Stimulated activated naive CD8-positive, alpha-beta T cell treated with anti-CD3 and anti-CD28 coated beads, Interleukin-15, Interleukin-2, amounts not matched to agents 100 U/mL and 50 U/mL, for 24 hours (primary cell): ENCODE results near the gene EXOC3L1.

Experiments used
- ATAC-seq: fragments of 150-1000 bp; cut with Tn5 transposase; one replicate; pipeline ENCODE4 v1.10.0; 2021
- DNase-seq: peaks from one replicate; pipeline ENCODE4 v3.0.0; 2021

EXOC3L1 gene, protein sequence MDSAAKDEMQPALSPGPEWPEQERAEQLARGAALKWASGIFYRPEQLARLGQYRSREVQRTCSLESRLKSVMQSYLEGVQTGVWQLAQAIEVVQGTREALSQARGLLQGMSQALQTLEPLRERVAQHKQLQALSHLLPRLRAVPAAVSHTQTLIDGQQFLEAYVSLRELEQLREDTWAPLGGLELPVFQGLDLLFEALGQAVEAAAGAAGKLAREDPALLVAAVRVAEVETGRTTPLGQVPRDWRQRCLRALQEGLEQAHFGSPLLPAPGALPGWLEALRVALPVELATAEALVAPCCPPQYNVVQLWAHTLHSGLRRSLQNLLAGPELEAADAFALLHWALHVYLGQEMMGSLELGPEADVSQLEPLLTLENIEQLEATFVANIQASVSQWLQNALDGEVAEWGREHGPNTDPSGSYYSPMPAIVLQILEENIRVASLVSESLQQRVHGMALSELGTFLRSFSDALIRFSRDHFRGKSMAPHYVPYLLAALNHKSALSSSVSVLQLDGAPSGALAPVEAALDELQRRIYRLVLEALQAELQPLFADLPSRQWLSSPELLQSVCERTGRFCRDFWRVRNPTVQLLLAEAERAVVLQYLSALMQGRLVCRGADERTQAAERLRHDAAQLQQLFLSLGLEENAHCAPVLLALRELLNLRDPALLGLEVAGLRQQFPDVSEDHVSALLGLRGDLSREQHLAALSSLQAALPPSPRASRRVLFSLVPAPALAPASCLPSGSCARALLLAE

GRCh38 chr16:67190041-67190440 is at the start of gene EXOC3L1:
Gene EXOC3L1, minus strand, starts transcription at chr16:67190136. Its CDS starts 460 bp downstream, at chr16:67189676.
- DNase-seq (no peak), ATAC-seq (no peak)

- DNase-seq: no peak
- no peak for ATAC-seq
These were observed 49.0 kb upstream of the EXOC3L1 start for GRCh38 chr16:67238806-67239470.

- no peak for ATAC-seq
- DNase-seq: no peak
These were observed 48.3 kb upstream of the EXOC3L1 start for GRCh38 chr16:67238278-67238575.

DNA sequence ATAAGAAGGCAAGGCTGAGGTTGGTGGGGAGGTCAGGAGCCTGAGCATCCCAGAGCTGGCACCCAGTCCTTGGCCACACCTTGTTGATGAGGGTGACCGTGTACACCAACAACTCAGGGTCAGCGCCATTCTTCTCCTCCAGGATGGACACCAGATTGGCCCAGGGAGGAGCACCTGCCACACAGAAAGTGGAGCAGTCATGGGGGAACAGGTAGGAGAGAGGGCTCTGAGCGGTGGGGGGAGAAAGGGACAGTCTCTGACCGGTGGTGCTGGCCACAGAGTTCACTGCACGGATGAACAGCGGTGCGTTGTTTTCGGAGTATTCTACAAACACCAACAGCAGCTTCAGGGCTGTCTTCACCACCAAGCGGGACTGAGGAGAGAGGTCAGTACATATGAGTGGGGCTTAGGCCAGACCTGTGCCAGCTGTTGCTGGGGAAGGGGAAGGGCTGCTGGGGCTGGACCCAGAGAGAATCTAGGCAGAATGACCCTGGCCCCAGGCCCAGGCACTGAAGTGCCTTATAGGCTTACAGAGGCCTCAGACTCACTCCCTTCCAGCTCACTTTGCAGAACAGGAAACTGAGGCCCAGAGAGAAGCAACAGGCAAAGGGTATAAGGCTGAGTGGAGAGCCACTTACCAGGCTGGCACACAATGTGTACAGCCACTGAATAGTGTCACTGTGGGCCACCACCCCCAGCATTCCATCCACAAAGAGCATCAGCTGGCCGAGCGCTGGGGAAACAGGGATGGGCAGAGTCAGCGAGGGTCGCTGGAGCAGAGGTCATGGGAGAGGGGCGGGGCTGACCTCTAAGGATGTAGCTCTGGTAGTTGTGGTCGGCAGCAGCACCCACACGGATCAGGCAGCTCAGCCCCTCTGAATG is 47.7 kb upstream of the EXOC3L1 start:
- DNase-seq (no peak), ATAC-seq (no peak)

DNA sequence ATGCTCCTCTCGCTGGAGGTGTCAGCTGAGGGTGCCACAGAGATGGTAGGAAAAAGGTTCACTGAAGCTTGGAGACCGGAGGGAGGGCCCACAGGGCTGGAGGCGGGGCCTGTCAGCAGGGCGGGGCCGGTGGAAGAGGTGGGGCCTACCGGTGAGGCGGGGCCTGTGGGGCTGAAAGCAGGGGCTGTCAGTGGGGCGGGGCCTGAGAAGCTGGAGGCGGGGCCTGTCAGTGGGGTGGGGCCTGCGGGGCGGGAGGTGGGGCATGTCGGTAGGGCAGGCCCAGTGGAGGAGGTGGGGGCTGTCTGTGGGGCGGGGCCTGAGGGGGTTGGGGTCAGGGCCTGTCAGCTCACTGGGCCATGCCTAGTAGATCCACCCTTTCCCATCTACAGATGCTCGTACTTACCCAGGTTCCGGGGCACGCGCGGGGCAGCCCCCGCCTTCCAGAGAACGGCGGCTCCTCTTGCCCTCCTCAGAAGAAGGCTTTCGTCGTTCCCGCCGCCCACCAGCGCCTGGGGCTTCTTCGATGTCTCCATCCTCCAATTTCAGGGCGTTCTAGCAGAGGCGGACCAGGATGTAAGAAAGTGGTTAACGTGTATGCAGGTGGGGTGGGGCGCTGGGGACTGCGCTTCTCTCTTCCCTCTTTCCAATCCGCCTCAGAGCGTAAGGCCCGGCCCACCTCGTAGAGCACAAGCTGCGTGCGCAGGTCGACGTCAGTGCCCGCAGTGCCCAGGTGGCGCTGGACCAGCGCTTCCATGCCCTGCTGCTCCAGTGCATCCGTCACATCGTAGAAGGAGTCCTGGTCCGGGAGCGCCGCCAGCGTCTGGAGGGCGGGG is 46.8 kb upstream of the EXOC3L1 start:
- DNase-seq (peak; percentile 90), ATAC-seq (peak; percentile 78)

DNA sequence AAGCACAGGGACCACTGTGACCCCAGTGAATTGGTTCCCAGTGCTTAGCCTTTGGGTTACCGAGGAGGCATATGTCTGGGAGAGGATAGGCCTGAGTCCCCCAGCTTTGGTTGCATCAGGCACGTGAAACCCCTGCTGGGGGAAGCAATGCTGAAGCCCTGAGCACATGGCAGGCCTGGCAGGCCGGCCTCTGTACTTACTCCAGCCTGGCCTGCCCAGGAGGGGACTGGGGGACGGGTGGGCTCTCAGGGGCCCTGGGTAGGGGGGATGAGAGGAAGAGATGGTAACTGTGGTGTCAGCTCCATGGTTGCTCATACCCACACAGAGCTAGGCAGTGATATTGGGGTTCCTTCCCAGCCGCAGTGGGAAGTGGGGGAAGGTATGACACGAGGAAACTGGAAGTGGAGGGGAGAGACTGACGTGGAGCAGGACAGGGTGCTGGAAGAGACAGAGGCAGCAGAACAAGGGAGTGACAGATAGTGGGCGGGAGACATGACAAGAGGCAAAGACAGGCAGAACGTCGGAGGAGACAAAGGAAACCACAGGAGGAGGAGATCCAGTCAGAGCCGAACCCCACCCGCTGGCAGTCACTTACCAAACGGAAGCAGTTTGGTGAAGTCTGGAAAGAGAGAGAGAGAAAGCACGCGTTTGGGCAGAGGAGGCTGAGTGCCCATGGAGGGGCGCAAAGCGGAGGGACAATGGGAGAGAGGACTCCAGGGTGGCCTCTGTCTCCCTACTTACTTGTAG is 46.1 kb upstream of the EXOC3L1 start:
- ATAC-seq: no peak
- no peak for DNase-seq

DNA sequence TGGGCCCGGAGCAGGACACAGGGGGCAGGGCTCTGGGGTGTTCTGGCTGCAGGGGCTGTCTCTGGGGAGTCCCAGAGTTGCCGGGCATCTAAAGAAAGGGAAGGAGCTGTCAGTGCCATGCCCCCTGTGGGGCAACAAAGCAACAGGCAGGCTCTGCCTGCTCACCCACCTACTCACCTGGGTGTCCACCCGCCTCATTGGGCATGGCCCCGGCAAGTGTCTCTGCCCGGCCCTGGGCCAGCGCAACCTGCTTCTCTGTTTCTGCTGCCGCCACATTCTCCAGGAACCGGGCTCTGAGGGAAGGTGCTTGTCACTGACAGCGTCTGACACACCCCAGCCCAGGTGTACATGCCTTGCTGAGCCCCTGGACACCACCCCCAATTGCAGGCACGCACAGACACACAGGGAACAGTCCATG is 44.3 kb upstream of the EXOC3L1 start:
- no peak for ATAC-seq
- no peak for DNase-seq

DNA sequence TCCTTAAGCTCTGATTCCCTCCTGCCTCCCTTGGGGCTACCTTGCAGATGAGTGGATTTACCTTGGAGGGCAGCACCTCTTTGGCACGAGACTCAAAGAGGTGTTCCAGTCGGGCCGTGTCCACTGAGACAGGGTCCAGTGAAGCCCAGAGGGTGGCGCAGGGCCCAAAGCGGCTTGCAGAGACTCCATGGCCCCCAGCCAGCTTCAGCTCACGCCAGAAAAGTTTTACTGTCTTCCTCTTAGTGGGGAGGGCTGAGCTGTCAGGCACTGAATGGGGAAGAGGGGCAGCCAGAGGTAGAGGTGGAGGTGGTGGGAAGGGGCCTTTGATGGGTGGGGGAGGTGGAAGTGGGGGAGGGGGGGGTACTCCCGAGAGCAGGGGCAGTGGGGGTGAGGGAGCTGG is 43.7 kb upstream of the EXOC3L1 start:
- ATAC-seq (no peak), DNase-seq (no peak)

- no peak for ATAC-seq
- DNase-seq: no peak
These were observed 41.1 kb upstream of the EXOC3L1 start for GRCh38 chr16:67230809-67231660.

- ATAC-seq (no peak), DNase-seq (no peak)
These were observed 40.2 kb upstream of the EXOC3L1 start for GRCh38 chr16:67229906-67230808.

DNA sequence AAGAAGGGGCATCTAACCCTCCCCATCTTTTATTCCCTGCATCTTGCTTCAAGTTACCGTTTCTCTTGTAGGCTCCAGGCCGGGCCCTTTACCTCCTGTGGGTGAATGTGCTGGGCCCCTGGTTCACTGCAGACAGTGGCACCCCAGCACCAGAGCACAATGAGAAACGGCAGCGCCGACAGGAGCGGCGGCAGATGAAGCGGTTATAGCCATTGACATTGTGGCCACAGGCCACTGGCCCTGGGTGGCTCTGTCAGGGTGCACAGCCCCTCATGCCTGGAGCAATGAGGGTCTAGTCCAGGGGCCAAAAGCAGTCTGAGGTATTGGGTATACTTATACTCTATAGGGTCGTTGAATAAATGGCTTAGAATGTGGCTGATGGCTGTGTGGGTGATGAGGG is 39.0 kb upstream of the EXOC3L1 start:
- ATAC-seq: no peak
- no peak for DNase-seq

GRCh38 chr16:67228034-67228785 is 38.3 kb upstream of the EXOC3L1 start:
- ATAC-seq (no peak), DNase-seq (no peak)

DNA sequence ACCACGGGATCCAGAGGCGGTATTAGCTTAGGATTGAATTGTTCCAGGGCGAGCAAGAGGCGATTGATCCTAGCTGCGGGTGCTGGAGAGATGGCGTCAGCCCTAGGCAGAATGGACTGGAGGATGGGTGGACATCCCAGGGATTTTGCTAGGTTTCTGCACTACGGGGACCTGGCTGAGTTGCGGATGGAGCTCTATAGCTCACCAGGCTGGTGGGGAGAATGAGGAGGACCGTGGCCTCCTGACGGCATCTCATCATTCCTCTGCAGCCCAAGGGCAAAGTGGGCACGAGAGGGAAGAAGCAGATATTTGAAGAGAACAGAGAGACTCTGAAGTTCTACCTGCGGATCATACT is 37.6 kb upstream of the EXOC3L1 start:
- no peak for ATAC-seq

DNA sequence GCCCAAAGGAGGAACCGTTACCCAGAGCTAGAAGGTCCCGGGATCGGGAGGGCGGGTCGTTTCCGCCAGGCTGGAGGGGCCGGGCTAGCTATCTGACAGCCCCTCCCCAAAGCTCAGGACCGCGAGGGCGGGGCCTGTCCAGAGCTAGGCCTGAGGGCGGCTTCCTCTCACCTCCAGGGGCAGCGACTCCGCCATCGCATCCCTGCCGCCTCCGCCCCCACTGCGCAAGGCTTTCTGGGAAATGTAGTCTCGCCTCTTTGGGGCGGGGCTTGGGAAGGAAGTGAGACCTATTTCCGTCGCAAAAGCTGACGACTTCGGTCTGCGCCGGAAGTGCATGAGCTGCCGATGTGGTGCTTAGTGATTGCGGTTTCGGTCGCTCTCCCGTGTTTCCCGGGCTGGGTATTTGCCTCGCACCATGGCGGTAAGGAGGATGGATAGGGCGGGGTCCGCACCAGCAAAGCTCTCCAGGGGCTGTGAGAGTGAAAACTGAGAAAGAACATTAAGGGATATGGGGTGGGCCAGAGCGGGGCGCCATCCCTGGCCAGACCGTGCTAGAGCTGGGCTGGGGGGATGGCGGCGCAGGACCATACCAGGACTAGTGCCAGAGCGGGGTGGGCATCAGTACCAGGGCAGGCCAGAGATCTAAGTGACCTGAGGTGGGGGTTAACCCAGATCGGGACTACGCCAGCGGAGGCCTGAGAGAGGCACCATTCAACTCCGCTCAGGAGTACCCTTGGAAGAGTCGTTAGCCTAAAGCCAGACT is 37.0 kb upstream of the EXOC3L1 start, which contains the start of gene TMEM208:
Gene TMEM208, plus strand, starts transcription at position 327 of the 763 bp plus-strand sequence. Its CDS starts 89 bp downstream, at position 416.
- peak; percentile 95 for ATAC-seq

More for the DNA sequence above, 37.6 kb upstream of the EXOC3L1 start:
- DNase-seq: no peak

GRCh38 chr16:67226295-67226803 is 36.4 kb upstream of the EXOC3L1 start:
- no peak for ATAC-seq
- DNase-seq: no peak

More for the DNA sequence above, 37.0 kb upstream of the EXOC3L1 start, which contains the start of gene TMEM208:
- peak; percentile 99 for DNase-seq

- DNase-seq (no peak), ATAC-seq (no peak)
These were observed 34.1 kb upstream of the EXOC3L1 start for GRCh38 chr16:67223992-67224391.
